Gastrocnemius medialis (tissue), 4 donors: Measurements from ENCODE around the gene NKD2. TPM values are rescaled to one million over a fixed set of nuclear protein-coding genes. Genes with fewer than 3 reads are reported as not detected.

Experiments
- ATAC-seq, 2 donors: fragments of 150-250 bp; one replicate each; pipeline ENCODE4 v1.9.1; 2016
- DNase-seq, 2 donors: peaks; one replicate each; pipeline ENCODE4 v3.0.0-alpha.2; 2019
- H3K27ac ChIP-seq, 4 donors: fragments of 200-600 bp; sonication (generic); 1 replicate in 1 of 4; 2 replicates in 3 of 4; pipeline ENCODE4 v1.5.1; 2016 to 2018; ENCODE audit warnings: mild to moderate bottlenecking in 2 of 4, moderate library complexity in 1 of 4
- H3K27me3 ChIP-seq, 3 donors: fragments of 200-600 bp; sonication (generic) in 2 of 3; 1 replicate in 1 of 3; 2 replicates in 2 of 3; pipeline versions ENCODE4 v1.5.1 to v1.6.0; 2016 to 2019; ENCODE audit warnings: mild to moderate bottlenecking in 1 of 3, moderate library complexity in 1 of 3
- H3K36me3 ChIP-seq, 2 donors: fragments of 200-600 bp; sonication (generic) in 1 of 2; one replicate each; pipeline ENCODE4 v1.5.1; 2017 to 2018
- H3K4me1 ChIP-seq, 2 donors: fragments of 200-600 bp; sonication (generic) in 1 of 2; one replicate each; pipeline ENCODE4 v1.5.1; 2016 to 2017; ENCODE audit warnings: mild to moderate bottlenecking in 2 of 2
- H3K4me3 ChIP-seq, 4 donors: fragments of 200-600 bp; sonication (generic) in 3 of 4; 1 replicate in 1 of 4; 2 replicates in 3 of 4; pipeline ENCODE4 v1.5.1; 2016 to 2019; ENCODE audit warnings: mild to moderate bottlenecking in 2 of 4
- H3K9me3 ChIP-seq, 3 donors: fragments of 200-600 bp; sonication (generic) in 2 of 3; 1 replicate in 1 of 3; 2 replicates in 2 of 3; pipeline ENCODE4 v1.5.1; 2016 to 2019
- POLR2A ChIP-seq, 2 donors: fragments of 450-650 bp; IDR thresholded peaks; one replicate each; pipeline ENCODE4 v1.6.1; 2017; ENCODE audit warnings: antibody characterized with exemption in 2 of 2, mild to moderate bottlenecking in 2 of 2, moderate library complexity in 2 of 2
- in situ Hi-C, 4 donors: fragments of 200-750 bp; cut with MboI; loops; one replicate each; pipeline versions ENCODE4 v1.15.0 to v1.8.0; 2017; ENCODE audit warnings: low sequenced_read_pairs in 4 of 4
- intact Hi-C: fragments of 100-400 bp; cut with DNase I; formaldehyde crosslinking; loops from one replicate; pipeline ENCODE4 v1.15.1; 2023; ENCODE audit warnings: low total_unique reads
- total RNA-seq, 4 donors: library from RNA; depleted of rRNA; stranded (reverse); fragments of >200 nt; gene quantifications; one replicate each; pipeline versions ENCODE4 v1.1.0 to v1.2.3, GENCODE V29; 2016
- TF ChIP-seq, protein P1 (sequence below), 5 experiments: fragments of 450-650 bp in 3 of 5; fragments of 200-600 bp in 2 of 5; sonication (generic) in 2 of 5; IDR thresholded peaks in 4 of 5; conservative IDR thresholded peaks in 1 of 5; 1 replicate in 4 of 5; 2 replicates in 1 of 5; pipeline ENCODE4 v1.5.1; 2016 to 2019; ENCODE audit warnings: antibody characterized with exemption in 5 of 5, mild to moderate bottlenecking in 3 of 5, moderate library complexity in 3 of 5

The NKD2 gene
- total RNA-seq, 4 donors from 2014 or later = not detected

DNA sequence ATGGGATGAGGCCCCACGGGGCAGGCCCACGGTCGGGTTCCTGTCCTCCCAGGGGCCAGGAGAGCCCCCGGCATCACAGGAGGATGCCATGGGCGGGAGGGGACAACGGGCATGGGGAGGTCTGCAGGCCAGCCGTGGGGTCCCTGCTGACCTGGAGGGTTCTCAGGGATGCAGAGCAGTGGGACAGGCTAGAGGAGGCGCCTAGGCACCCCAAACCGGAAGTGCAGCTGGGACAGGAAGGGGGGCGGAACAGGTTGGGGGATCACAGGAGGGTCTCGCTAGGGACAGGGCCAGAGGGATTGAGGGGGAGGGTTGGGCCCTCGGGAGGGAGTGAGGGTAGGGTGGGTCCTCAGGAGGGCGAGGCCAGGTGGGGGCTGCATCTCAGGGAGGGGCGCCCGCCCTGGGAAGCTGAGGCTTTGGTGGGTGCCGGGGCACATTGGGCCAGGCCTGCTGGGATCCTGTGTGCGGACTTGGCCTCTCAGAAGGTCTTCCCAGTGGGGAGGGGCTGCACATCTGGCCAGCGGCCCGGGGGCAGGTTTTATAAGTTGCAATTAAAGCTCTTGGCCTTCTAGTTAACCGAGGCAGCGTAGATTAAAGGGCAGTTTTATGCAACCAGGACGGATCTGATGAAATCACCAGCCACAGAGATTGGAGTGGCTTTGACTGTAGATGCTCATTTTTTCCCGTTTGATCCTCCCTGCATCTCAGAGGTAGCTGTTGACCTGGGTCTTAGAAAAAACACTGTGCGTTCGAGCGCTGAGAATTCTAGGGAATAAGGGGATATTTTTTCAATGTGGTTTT, 20.1 kb downstream of the NKD2 start:
- DNase-seq (no peak), ATAC-seq (no peak)
- TF ChIP-seq, protein P1, sequence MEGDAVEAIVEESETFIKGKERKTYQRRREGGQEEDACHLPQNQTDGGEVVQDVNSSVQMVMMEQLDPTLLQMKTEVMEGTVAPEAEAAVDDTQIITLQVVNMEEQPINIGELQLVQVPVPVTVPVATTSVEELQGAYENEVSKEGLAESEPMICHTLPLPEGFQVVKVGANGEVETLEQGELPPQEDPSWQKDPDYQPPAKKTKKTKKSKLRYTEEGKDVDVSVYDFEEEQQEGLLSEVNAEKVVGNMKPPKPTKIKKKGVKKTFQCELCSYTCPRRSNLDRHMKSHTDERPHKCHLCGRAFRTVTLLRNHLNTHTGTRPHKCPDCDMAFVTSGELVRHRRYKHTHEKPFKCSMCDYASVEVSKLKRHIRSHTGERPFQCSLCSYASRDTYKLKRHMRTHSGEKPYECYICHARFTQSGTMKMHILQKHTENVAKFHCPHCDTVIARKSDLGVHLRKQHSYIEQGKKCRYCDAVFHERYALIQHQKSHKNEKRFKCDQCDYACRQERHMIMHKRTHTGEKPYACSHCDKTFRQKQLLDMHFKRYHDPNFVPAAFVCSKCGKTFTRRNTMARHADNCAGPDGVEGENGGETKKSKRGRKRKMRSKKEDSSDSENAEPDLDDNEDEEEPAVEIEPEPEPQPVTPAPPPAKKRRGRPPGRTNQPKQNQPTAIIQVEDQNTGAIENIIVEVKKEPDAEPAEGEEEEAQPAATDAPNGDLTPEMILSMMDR (IDR thresholded peaks at IDR 0.05 in 4 of 5, conservative IDR thresholded peaks at IDR 0.05 in 1 of 5) = no peak
- no peak for TF ChIP-seq POLR2A (IDR thresholded peaks at IDR 0.05)
- Histone ChIP-seq H3K36me3 (no peaks in the 10 kb centered on the region), H3K27ac (no peak overlapping the region), H3K4me1 (no peaks in the 10 kb centered on the region), H3K27me3 (peaks cover 0 to 34% (median 15%) of the 10 kb centered on the region in 3 donors), H3K9me3 (no peaks in the 10 kb centered on the region), H3K4me3 (no peak overlapping the region)
- in situ Hi-C loops (no loop called here), intact Hi-C loops (no loop called here)

DNA sequence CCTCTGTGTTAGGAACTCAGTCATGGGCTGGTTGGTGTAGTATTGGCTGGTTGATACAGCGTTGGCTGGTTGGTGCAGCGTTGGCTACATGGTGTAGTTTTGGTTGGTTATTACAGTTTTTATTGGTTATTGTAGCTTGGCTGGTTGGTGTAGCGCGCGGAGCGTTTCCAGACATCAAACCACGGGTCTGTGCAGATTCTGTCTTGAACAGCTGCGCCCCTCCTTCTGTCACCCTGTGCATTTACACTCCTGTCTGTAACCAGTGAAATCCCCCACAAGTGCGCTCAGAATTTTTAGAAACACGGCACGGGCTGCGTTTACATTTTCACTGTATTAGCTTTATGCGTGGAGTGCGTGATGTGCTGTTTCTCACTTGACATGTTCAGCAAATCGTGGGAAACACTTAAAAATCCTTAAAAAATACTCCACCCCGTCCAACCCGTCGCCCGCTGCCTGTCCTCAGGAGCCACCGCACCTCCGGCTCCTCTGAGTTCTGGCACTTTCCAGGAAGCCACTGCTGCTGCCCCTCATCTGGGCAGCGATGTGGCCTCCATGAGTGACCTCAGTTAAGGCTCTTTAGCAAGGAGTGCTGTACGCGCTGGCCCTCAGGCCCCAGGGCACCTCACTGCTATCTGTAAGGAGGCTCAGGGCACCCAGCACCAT, 20.8 kb downstream of the NKD2 start:
- intact Hi-C loops = no loop called here
- in situ Hi-C loops = no loop called here
- no peak overlapping the region for H3K27ac ChIP-seq
- no peak overlapping the region for H3K4me3 ChIP-seq
- ATAC-seq (no peak), DNase-seq (no peak)
- H3K4me1 ChIP-seq = no peaks in the 10 kb centered on the region
- H3K9me3 ChIP-seq = no peaks in the 10 kb centered on the region
- peaks cover 0 to 34% (median 15%) of the 10 kb centered on the region in 3 donors for H3K27me3 ChIP-seq
- TF ChIP-seq POLR2A (IDR thresholded peaks at IDR 0.05) = no peak
- TF ChIP-seq, protein P1 (IDR thresholded peaks at IDR 0.05 in 4 of 5, conservative IDR thresholded peaks at IDR 0.05 in 1 of 5) = no peak
- H3K36me3 ChIP-seq = no peaks in the 10 kb centered on the region

DNA sequence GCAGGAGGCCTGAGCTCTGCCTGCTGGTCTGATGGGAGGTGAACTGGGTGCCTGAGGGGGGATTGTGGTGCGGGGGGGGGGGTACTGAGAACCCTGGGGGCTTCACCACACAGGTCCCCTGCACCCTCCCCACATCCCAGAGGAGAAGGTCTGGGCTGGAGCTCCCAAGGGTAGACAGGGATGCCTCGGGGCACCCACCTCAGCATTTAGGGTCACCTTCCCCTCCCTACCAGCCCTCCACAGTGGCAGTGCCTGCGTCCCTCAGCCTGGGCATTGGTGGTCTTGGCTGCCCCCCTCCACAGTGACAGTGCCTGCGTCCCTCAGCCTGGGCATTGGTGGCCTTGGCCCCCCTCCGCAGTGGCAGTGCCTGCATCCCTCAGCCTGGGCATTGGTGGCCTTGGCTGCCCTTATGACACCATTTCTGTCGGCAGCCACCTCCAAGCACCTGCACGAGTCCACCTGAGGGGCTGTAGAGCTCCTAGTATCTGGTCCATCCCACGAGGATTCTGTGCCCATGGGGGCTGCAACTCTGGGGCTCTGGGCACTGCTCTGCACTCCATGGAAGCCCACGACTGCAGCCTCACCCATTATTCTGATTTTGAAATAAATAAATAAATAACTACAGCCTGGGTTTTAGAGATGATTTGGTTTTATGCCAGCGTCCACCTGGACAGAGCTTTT, 21.5 kb downstream of the NKD2 start:
- no peaks in the 10 kb centered on the region for H3K9me3 ChIP-seq
- TF ChIP-seq, protein P1 (IDR thresholded peaks at IDR 0.05 in 4 of 5, conservative IDR thresholded peaks at IDR 0.05 in 1 of 5) = no peak
- TF ChIP-seq POLR2A (IDR thresholded peaks at IDR 0.05) = no peak
- DNase-seq = no peak
- ATAC-seq = no peak
- no peaks in the 10 kb centered on the region for H3K36me3 ChIP-seq
- intact Hi-C loops = no loop called here
- no peaks in the 10 kb centered on the region for H3K4me1 ChIP-seq
- no peak overlapping the region for H3K4me3 ChIP-seq
- peaks cover 0 to 34% (median 15%) of the 10 kb centered on the region in 3 donors for H3K27me3 ChIP-seq
- H3K27ac ChIP-seq = no peak overlapping the region
- in situ Hi-C loops = no loop called here

DNA sequence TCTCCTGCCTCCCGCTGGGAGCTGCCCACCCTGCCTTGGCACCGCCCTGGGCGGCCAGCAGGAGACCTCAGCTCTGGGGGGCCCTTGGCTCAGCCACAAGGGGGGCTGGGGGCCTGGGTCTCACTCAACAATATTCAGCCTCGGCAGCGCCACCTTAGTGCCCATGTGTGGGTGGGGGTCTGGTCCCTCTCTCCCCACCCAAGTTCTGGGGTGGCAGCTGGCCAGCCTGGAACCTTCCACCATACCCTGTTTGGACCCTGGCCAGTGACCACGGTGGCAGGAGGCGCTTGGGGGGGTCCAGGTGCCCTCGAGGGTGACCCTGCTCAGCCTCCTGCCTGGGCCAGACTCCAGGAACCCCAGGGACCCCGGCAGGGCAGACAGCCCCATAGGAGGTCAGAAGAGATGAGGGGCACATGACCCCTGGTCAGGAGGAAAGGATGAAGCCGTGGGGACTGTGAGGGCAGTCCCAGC, 22.2 kb downstream of the NKD2 start:
- TF ChIP-seq POLR2A (IDR thresholded peaks at IDR 0.05) = no peak
- TF ChIP-seq, protein P1 (IDR thresholded peaks at IDR 0.05 in 4 of 5, conservative IDR thresholded peaks at IDR 0.05 in 1 of 5) = no peak

More for the DNA sequence above, 22.2 kb downstream of the NKD2 start:
- in situ Hi-C loops (no loop called here), intact Hi-C loops (no loop called here)
- H3K4me1 ChIP-seq = no peaks in the 10 kb centered on the region
- DNase-seq (no peak), ATAC-seq (no peak)
- H3K4me3 ChIP-seq = no peak overlapping the region
- no peaks in the 10 kb centered on the region for H3K36me3 ChIP-seq
- H3K27ac ChIP-seq = no peak overlapping the region
- no peaks in the 10 kb centered on the region for H3K9me3 ChIP-seq
- H3K27me3 ChIP-seq = peaks cover 0 to 34% (median 15%) of the 10 kb centered on the region in 3 donors
